Colonic mucosa (tissue), 4 donors: Measurements from ENCODE around the gene SIDT1. TPM values are rescaled to one million over a fixed set of nuclear protein-coding genes. Genes with fewer than 3 reads are reported as not detected.

Experiments
- DNase-seq: peaks from one replicate; pipeline ENCODE4 v3.0.0-alpha.2; 2020
- H3K27ac ChIP-seq: fragments of 200-600 bp; one replicate; pipeline ENCODE4 v1.8.0; 2021
- H3K27me3 ChIP-seq: fragments of 200-600 bp; one replicate; pipeline ENCODE4 v1.8.0; 2021
- H3K36me3 ChIP-seq: fragments of 200-600 bp; one replicate; pipeline ENCODE4 v1.8.0; 2021
- H3K4me1 ChIP-seq: fragments of 200-600 bp; one replicate; pipeline ENCODE4 v1.8.0; 2021; ENCODE audit warnings: mild to moderate bottlenecking
- H3K4me3 ChIP-seq: fragments of 200-600 bp; one replicate; pipeline ENCODE4 v1.8.0; 2021
- H3K9ac ChIP-seq, 2 donors: one replicate each; pipeline ENCODE4 v1.7.0; 2013; ENCODE audit warnings: control low read depth in 2 of 2, low read depth in 2 of 2, low read length in 2 of 2
- H3K9me3 ChIP-seq: fragments of 200-600 bp; one replicate; pipeline ENCODE4 v1.8.0; 2021
- intact Hi-C: fragments of 100-400 bp; cut with DNase I; formaldehyde crosslinking; loops from one replicate; pipeline ENCODE4 v1.14.1; 2022
- total RNA-seq, 2 donors: library from RNA; stranded (reverse); fragmentation: NEBNext Ultra II Directional in 1 of 2; extraction: Animal tissue kit (Norgen Biotek cat#: 25700) in 1 of 2; gene quantifications; one replicate each; pipeline ENCODE4 v1.2.1, GENCODE V29; 2021
- TF ChIP-seq, protein P1 (sequence below): fragments of 200-600 bp; IDR thresholded peaks from one replicate; pipeline ENCODE4 v1.8.0; 2022; ENCODE audit warnings: antibody characterized with exemption, mild to moderate bottlenecking
- donor health status: healthy.
- donor health status: DM: no; HTN: no; CAD: no.
- donor health status: DM: no; HTN: no; CAD: no.

The SIDT1 gene
- total RNA-seq = 10 to 100 TPM; 35.9 to 42.1 TPM

DNA sequence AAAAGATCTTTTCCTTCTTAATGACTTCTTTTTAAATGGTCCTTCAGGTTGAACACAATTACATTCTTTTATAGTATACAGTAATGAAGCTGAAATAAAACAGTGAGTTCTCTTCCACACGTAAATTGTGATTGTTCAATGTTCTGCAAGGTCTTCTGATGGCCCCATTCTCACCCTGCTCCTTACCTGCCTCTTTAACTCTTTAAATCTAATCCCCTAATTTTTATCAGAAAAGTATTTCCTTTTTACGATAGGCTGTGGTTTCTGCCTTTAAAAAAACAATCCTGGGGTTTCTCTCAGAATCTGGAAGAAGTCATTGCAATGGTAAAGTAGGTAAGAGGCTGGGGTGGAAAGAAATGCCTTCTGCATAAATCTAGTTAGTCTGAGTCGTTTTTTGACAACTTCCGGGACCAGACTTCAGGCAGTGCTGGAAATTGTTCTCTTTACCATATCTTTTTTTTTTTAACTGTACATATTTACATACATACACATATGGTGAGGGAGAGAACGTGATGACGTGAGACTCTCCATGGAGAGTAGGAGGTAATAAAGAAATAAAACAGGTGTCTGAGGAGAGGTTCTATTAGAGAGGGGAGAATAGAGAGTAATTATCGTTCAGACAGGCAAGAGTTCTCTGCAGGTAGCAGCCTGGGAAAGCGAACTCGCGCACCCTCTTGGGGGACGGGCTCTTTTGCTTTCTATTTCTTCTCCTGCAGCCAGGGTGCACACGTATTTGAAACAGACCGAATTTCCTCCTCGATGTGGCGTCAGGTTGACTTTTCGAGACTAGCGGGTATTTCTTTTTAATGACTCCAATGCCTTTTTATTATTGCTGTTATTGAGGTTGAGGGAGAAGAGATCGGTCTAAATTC is at the start of gene SIDT1:
TSS of gene SIDT1 (plus strand) at position 730 of the 872 bp plus-strand sequence. CDS start 467 bp downstream, outside the sequence.
- TF ChIP-seq, protein P1, sequence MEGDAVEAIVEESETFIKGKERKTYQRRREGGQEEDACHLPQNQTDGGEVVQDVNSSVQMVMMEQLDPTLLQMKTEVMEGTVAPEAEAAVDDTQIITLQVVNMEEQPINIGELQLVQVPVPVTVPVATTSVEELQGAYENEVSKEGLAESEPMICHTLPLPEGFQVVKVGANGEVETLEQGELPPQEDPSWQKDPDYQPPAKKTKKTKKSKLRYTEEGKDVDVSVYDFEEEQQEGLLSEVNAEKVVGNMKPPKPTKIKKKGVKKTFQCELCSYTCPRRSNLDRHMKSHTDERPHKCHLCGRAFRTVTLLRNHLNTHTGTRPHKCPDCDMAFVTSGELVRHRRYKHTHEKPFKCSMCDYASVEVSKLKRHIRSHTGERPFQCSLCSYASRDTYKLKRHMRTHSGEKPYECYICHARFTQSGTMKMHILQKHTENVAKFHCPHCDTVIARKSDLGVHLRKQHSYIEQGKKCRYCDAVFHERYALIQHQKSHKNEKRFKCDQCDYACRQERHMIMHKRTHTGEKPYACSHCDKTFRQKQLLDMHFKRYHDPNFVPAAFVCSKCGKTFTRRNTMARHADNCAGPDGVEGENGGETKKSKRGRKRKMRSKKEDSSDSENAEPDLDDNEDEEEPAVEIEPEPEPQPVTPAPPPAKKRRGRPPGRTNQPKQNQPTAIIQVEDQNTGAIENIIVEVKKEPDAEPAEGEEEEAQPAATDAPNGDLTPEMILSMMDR = no peak
- H3K27me3 ChIP-seq = no peaks in the 10 kb centered on the region
- H3K4me1 ChIP-seq = peaks cover 3% of the 10 kb centered on the region
- H3K9ac ChIP-seq = peak within 1 kb of the TSS; percentile 84 to 96
- peak within 1 kb of the TSS; percentile 61 for H3K4me3 ChIP-seq
- peak within 1 kb of the TSS; percentile 84 for H3K27ac ChIP-seq
- H3K36me3 ChIP-seq = no peaks in the 10 kb centered on the region
- no peaks in the 10 kb centered on the region for H3K9me3 ChIP-seq
- DNase-seq = peak; percentile 78
- intact Hi-C loops = no loop called here

DNA sequence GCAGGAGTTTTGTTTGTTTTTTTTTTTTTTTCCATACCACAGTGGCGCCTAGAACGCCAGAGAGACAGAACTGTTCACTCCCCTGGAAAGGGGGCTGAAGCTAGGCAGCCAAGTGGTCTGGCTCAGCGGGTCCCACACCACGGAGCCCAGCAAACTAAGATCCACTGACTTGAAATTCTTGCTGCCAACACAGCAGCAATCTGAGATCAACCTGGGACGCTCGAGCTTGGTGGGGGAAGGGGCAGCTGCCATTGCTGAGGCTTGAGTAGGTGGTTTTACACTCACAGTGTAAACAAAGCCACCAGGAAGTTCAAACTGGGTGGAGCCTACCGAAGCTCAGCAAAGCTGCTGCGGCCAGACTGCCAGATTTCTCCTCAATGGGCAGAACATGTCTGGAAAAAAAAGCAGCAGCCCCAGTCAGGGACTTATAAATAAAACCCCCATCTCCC is 47.2 kb upstream of the SIDT1 start:
- Histone ChIP-seq H3K27ac (no peak overlapping the region), H3K36me3 (no peaks in the 10 kb centered on the region), H3K9ac (no peak overlapping the region), H3K4me3 (no peak overlapping the region), H3K27me3 (no peaks in the 10 kb centered on the region), H3K4me1 (no peaks in the 10 kb centered on the region), H3K9me3 (no peaks in the 10 kb centered on the region)
- peak; percentile 26 for DNase-seq
- intact Hi-C loops = no loop called here
- TF ChIP-seq, protein P1 = no peak

DNA sequence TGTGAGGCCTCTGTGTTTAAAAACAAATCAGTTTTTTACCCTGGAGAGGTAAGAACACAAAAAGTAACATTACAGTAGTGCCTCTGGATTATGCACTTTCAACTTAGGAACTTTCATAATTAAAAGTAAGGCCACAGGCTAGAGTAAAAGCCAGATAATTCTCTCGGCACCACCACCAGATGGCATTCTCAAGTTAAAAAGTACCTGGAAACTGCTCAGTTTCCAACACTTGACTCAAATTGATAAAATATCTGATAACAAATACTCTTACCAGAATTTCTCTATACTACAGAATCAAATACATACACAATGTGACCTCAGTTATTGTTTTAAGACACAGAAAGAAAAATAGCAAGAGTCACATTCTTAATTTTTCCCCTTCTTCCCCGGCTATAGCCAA is 37.3 kb upstream of the SIDT1 start:
- no peak overlapping the region for H3K4me3 ChIP-seq
- H3K4me1 ChIP-seq = no peaks in the 10 kb centered on the region
- H3K36me3 ChIP-seq = no peaks in the 10 kb centered on the region
- TF ChIP-seq, protein P1 = peak; percentile 41
- no peak overlapping the region for H3K27ac ChIP-seq
- no peak overlapping the region for H3K9ac ChIP-seq
- DNase-seq = peak; percentile 55
- no peaks in the 10 kb centered on the region for H3K9me3 ChIP-seq
- intact Hi-C loops = loop anchor here (2.0 to 10.0 kb wide), 3 partner anchors 84 to 250 kb away; partner anchors contain the start of genes ATP6V1A and NAA50
- no peaks in the 10 kb centered on the region for H3K27me3 ChIP-seq

DNA sequence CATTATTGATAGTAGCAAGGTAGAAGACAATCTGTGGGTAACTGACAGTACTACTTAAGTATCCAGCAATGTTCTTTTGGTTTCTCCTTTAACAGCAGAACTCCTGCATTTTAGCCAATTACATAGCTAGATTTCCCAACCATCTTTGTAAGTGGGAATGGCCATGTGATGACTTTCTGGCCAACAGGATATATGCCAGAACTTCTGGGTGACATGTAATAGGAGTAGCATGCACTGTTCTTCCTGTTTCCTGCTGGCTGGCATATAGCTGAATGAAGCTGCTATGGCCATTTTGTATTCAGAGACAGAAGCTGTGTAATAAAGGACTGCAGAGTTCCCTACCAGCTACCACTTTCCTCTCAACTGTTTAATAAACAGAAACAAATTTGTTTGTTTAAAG is 35.4 kb upstream of the SIDT1 start:
- H3K9ac ChIP-seq = no peak overlapping the region
- H3K27ac ChIP-seq = no peak overlapping the region
- no peaks in the 10 kb centered on the region for H3K4me1 ChIP-seq
- H3K9me3 ChIP-seq = no peaks in the 10 kb centered on the region
- H3K36me3 ChIP-seq = no peaks in the 10 kb centered on the region
- H3K27me3 ChIP-seq = no peaks in the 10 kb centered on the region
- no peak overlapping the region for H3K4me3 ChIP-seq
- TF ChIP-seq, protein P1 = no peak
- no peak for DNase-seq
- intact Hi-C loops = loop anchor here (10.0 kb wide), 1 partner anchor 248 kb away; the partner anchor contains the start of genes ATP6V1A and NAA50

DNA sequence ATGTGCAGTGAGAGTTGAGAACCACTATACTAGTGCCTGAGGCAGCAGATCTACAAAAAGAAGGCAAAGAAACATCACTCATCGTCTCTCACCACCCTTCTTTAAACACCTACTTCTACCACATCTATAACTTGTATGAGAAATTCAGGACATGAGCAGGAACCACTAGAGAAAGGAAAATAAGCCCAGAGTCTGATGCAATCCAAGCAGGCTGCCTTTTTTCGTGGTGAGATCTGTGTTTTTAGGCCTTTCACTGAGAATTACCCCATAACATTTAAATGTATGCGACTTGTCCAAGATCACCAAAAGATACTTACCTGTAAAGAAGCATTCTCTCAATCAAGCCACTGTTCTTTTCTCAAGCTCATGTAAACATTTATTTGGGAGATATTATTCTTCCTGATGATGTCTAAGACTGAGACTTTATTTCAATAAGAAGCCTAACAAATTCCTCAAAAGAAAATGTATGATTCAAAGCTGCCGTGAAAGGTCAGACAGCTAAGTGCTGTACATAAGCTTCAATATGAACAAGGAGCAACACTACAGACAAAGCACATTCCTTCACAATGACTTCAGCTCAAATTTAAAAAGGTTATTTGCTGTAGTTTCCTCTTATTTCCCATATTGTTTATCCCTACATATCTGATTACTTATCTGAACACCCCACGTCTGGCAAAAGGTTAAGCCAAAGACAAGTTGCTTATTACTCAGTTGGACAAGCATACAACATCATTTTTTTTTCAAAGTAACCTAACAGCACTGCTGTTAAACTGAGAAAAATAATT is 33.9 kb upstream of the SIDT1 start:
- no peak for DNase-seq
- Histone ChIP-seq H3K9ac (no peak overlapping the region), H3K27ac (no peak overlapping the region), H3K4me3 (no peak overlapping the region), H3K4me1 (no peaks in the 10 kb centered on the region), H3K27me3 (no peaks in the 10 kb centered on the region), H3K36me3 (no peaks in the 10 kb centered on the region), H3K9me3 (no peaks in the 10 kb centered on the region)
- intact Hi-C loops = loop anchor here (10.0 kb wide), 1 partner anchor 246 kb away; the partner anchor contains the start of genes ATP6V1A and NAA50
- TF ChIP-seq, protein P1 = no peak
